HepG2 (cell line): ENCODE data around the gene NCDN. TPM values are rescaled to one million over a fixed set of nuclear protein-coding genes. Genes with fewer than 3 reads are reported as not detected.

ENCODE experiments used
- ATAC-seq: fragments of 200-7000 bp; cut with Tn5 transposase; 3 replicates; pipeline ENCODE4 v1.9.1; 2020; ENCODE audit warnings: mild to moderate bottlenecking, moderate library complexity
- BruUV-seq: library from RNA; stranded (reverse); fragments of 400-500 nt; replicated peaks from 2 replicates; lab custom pipeline; 2021; lab: Mats Ljungman, UMichigan
- CTCF ChIA-PET: fragments of 300-600 bp; formaldehyde crosslinking; extraction: SDS; loops from one replicate; lab custom pipeline; 2021; ENCODE audit warnings: low total read pairs, inconsistent platforms, low intra/inter-chr PET ratio; lab: Yijun Ruan, JAX
- POLR2A ChIA-PET: fragments of 350-600 bp; sonication (Branson Sonifier 250); formaldehyde crosslinking; loops from one replicate; lab custom pipeline; 2020; ENCODE audit warnings: antibody characterized with exemption, inconsistent platforms; lab: Yijun Ruan, JAX
- DNase-seq: peaks from one replicate; pipeline ENCODE4 v3.0.0-alpha.2; 2015; ENCODE audit warnings: low spot score
- FAIRE-seq: peaks from 3 replicates; lab custom pipeline; 2011; peaks lifted over from hg19 to GRCh38; lab: Jason Lieb, UNC
- H2AFZ ChIP-seq: one replicate; pipeline ENCODE4 v1.6.1; 2011; ENCODE audit warnings: low read length, inconsistent platforms
- H3K27ac ChIP-seq: fragments of 300-600 bp; 3 replicates; pipeline ENCODE4 v1.8.0; 2011; ENCODE audit warnings: mixed run types, mild to moderate bottlenecking, mixed read lengths, low read length, inconsistent platforms; ENCODE audit not compliant: insufficient read depth; ENCODE audit errors: extremely low read length
- H3K27me3 ChIP-seq, 2 experiments: fragments of 200-600 bp in 1 of 2; 2 replicates in 1 of 2; 3 replicates in 1 of 2; pipeline versions ENCODE4 v1.6.0 to v1.8.0; 2011; ENCODE audit warnings: low read length in 2 of 2, mild to moderate bottlenecking in 2 of 2, moderate library complexity in 2 of 2, inconsistent platforms in 1 of 2; ENCODE audit not compliant: insufficient read depth in 2 of 2, control insufficient read depth in 1 of 2
- H3K36me3 ChIP-seq, 2 experiments: fragments of 200-600 bp in 1 of 2; replicated peaks in 1 of 2; 2 replicates in 1 of 2; 3 replicates in 1 of 2; pipeline versions ENCODE4 v1.5.1 to v1.8.0; 2011; ENCODE audit warnings: low read length in 2 of 2, inconsistent platforms in 1 of 2; ENCODE audit not compliant: insufficient read depth in 2 of 2, control insufficient read depth in 1 of 2
- H3K4me1 ChIP-seq: 2 replicates; pipeline ENCODE4 v1.5.1; 2012; ENCODE audit warnings: low read length, inconsistent platforms; ENCODE audit not compliant: insufficient read depth
- H3K4me2 ChIP-seq: 2 replicates; pipeline ENCODE4 v1.6.0; 2011; ENCODE audit warnings: low read depth, low read length, inconsistent platforms
- H3K4me3 ChIP-seq, 3 experiments: fragments of 200-600 bp in 1 of 3; sonication (generic), shearing (Covaris generic) in 1 of 3; replicated peaks in 1 of 3; 2 replicates each; pipeline ENCODE4 v1.5.1; 2011 to 2016; ENCODE audit warnings: low read length in 3 of 3, inconsistent platforms in 2 of 3, low read depth in 2 of 3, mild to moderate bottlenecking in 2 of 3, control low read depth in 1 of 3, mixed read lengths in 1 of 3; ENCODE audit not compliant: insufficient read depth in 1 of 3
- H3K79me2 ChIP-seq: one replicate; pipeline ENCODE4 v1.6.1; 2011; ENCODE audit warnings: low read length, inconsistent platforms; ENCODE audit not compliant: insufficient read depth
- H3K9ac ChIP-seq: 2 replicates; pipeline ENCODE4 v1.6.0; 2011; ENCODE audit warnings: mild to moderate bottlenecking, low read depth, low read length, inconsistent platforms; ENCODE audit not compliant: insufficient read depth
- H3K9me3 ChIP-seq: 2 replicates; pipeline ENCODE4 v1.5.1; 2012; ENCODE audit warnings: mild to moderate bottlenecking, low read length
- H4K20me1 ChIP-seq: 2 replicates; pipeline ENCODE4 v1.6.0; 2011; ENCODE audit warnings: inconsistent platforms, mild to moderate bottlenecking, low read length, moderate library complexity; ENCODE audit not compliant: insufficient read depth
- FOSL2 ChIP-seq: sonication (generic); formaldehyde crosslinking; IDR thresholded peaks from 2 replicates; pipeline ENCODE4 v1.4.0; 2020; ENCODE audit warnings: missing genetic modification reagents
- HNRNPH1 ChIP-seq: fragments of 200-400 bp; formaldehyde crosslinking; optimal IDR thresholded peaks from 2 replicates; pipeline ENCODE3; 2017; ENCODE audit warnings: mild to moderate bottlenecking, low read depth, low read length
- HOXA3 ChIP-seq: sonication (generic); formaldehyde crosslinking; IDR thresholded peaks from 2 replicates; pipeline ENCODE4 v1.5.0; 2020; ENCODE audit warnings: missing genetic modification reagents
- KAT8 ChIP-seq: IDR thresholded peaks from 2 replicates; pipeline ENCODE4 v1.6.1; 2016; ENCODE audit warnings: missing genetic modification reagents, missing compliant biosample characterization
- NBN ChIP-seq: fragments of 450-650 bp; conservative IDR thresholded peaks from 2 replicates; pipeline ENCODE4 v1.6.1; 2017
- RAD21 ChIP-seq: fragments of 450-650 bp; formaldehyde crosslinking; IDR thresholded peaks from 2 replicates; pipeline ENCODE4 v1.5.0; 2020; ENCODE audit warnings: mild to moderate bottlenecking
- SMC3 ChIP-seq: IDR thresholded peaks from 2 replicates; pipeline ENCODE4 v1.6.1; 2011; ENCODE audit warnings: low read length, improper control_type of control experiment
- SP2 ChIP-seq: sonication (generic); formaldehyde crosslinking; IDR thresholded peaks from 2 replicates; pipeline ENCODE4 v1.5.1; 2020; ENCODE audit warnings: mild to moderate bottlenecking, missing genetic modification reagents
- TOE1 ChIP-seq: sonication (generic); formaldehyde crosslinking; IDR thresholded peaks from 2 replicates; pipeline ENCODE4 v1.4.0; 2020; ENCODE audit warnings: mild to moderate bottlenecking, missing genetic modification reagents
- U2AF1 ChIP-seq: fragments of 200-400 bp; formaldehyde crosslinking; optimal IDR thresholded peaks from 2 replicates; pipeline ENCODE3; 2017; ENCODE audit warnings: mild to moderate bottlenecking, low read depth, low read length
- XRCC5 ChIP-seq: fragments of 200-400 bp; formaldehyde crosslinking; optimal IDR thresholded peaks from 2 replicates; pipeline ENCODE3; 2017; ENCODE audit warnings: mild to moderate bottlenecking, low read length
- ZNF367 ChIP-seq: sonication (generic); formaldehyde crosslinking; IDR thresholded peaks from 2 replicates; pipeline ENCODE4 v1.4.0; 2020; ENCODE audit warnings: missing genetic modification reagents, borderline replicate concordance
- ZNF780A ChIP-seq: sonication (generic); formaldehyde crosslinking; IDR thresholded peaks from 2 replicates; pipeline ENCODE4 v1.8.0; 2022; ENCODE audit warnings: mild to moderate bottlenecking, missing genetic modification reagents, moderate library complexity
- ZNF790 ChIP-seq: sonication (generic); formaldehyde crosslinking; IDR thresholded peaks from 2 replicates; pipeline ENCODE4 v1.8.0; 2022; ENCODE audit warnings: missing genetic modification reagents, mild to moderate bottlenecking, borderline replicate concordance
- WGBS: methylation state at CpG from one replicate; pipeline ENCODE4 v1.1.6; 2017; ENCODE audit warnings: low lambda C conversion rate; 5-methylcytosine and 5-hydroxymethylcytosine counted together
- in situ Hi-C: cut with HindIII; loops from 2 replicates; pipeline ENCODE4 v1.10.0; 2017; ENCODE audit warnings: low pct_unique_long_range_greater_than_20kb; ENCODE audit not compliant: extremely low pct_ligation_motif_present
- intact Hi-C: fragments of 100-400 bp; cut with micrococcal nuclease; formaldehyde crosslinking; loops from one replicate; pipeline ENCODE4 v1.10.0; 2022; ENCODE audit not compliant: unreplicated experiment
- polyA plus RNA-seq, 8 experiments: library from polyadenylated mRNA; depleted of rRNA in 3 of 8; stranded (reverse) in 7 of 8; unstranded in 1 of 8; fragments of >200 nt; fragmentation: Illumina TruSeq in 4 of 8; extraction: Trizol in 4 of 8; gene quantifications; 2 replicates each; pipeline versions ENCODE4 v1.2.1 to v1.2.3, GENCODE V29; 2011 to 2016; ENCODE audit warnings: low read depth in 4 of 8, missing spikeins in 1 of 8, mixed read lengths in 1 of 8; ENCODE audit not compliant: insufficient read depth in 1 of 8
- total RNA-seq, 5 experiments: library from RNA; depleted of rRNA; stranded (reverse); fragments of >200 nt; fragmentation: Illumina TruSeq; extraction: Trizol; gene quantifications; 2 replicates each; pipeline ENCODE4 v1.2.3, GENCODE V29; 2016; ENCODE audit warnings: low read depth in 1 of 5
- TF ChIP-seq, protein P1 (sequence below): sonication (generic); formaldehyde crosslinking; IDR thresholded peaks from 2 replicates; pipeline ENCODE4 v1.9.0; 2021; ENCODE audit warnings: missing genetic modification reagents, borderline replicate concordance
- TF ChIP-seq, protein P2 (sequence below): IDR thresholded peaks from 2 replicates; pipeline ENCODE4 v1.6.1; 2016; ENCODE audit warnings: missing genetic modification reagents, missing compliant biosample characterization

NCDN gene
- total and polyA plus RNA-seq, 2 of the 13 experiments (the other 11 are each of a cell fraction or from before 2014, with no cell fraction given) = 6.6 to 9.3 TPM

DNA sequence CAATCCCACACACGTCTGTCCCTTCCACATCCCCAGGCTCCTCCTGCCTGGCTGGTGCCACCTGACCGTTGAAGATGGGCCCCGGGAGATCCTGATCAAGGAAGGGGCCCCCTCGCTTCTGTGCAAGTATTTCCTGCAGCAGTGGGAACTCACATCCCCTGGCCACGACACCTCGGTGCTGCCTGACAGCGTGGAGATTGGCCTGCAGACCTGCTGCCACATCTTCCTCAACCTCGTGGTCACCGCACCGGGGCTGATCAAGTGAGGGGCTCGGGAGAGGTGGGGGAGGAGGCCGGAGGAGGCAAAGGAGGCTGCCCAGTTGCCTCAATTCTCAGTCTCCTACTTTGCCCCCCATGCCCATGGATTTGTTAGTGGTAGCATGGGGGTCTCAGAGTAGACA lies 5.6 kb downstream of the NCDN start:
- in situ Hi-C loops (loop anchor here (5.0 kb wide), 2 partner anchors 111 to 209 kb away; no protein-coding TSS in a partner anchor), intact Hi-C loops (no loop called here)
- Histone ChIP-seq H2AFZ (no peak overlapping the region), H3K36me3 (peaks cover 7 to 18% of the 10 kb centered on the region in 2 experiments; a peak in 3 of 5 replicates), H3K79me2 (no peaks in the 10 kb centered on the region), H3K4me3 (no peak overlapping the region), H3K9ac (no peak overlapping the region), H3K27me3 (no peaks in the 10 kb centered on the region), H4K20me1 (no peaks in the 10 kb centered on the region), H3K4me2 (no peak overlapping the region), H3K4me1 (peaks cover 8% of the 10 kb centered on the region), H3K9me3 (no peaks in the 10 kb centered on the region), H3K27ac (no peak overlapping the region)
- FAIRE-seq (no peak), DNase-seq (no peak), ATAC-seq (no peak)
- TF ChIP-seq HNRNPH1 (no peak), SP2 (no peak), ZNF780A (CRISPR knock-in tag) (no peak)
- TF ChIP-seq, protein P1, sequence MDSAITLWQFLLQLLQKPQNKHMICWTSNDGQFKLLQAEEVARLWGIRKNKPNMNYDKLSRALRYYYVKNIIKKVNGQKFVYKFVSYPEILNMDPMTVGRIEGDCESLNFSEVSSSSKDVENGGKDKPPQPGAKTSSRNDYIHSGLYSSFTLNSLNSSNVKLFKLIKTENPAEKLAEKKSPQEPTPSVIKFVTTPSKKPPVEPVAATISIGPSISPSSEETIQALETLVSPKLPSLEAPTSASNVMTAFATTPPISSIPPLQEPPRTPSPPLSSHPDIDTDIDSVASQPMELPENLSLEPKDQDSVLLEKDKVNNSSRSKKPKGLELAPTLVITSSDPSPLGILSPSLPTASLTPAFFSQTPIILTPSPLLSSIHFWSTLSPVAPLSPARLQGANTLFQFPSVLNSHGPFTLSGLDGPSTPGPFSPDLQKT (CRISPR knock-in tag) = no peak
- POLR2A ChIA-PET = no interaction called here
- 97% methylated on average over 12 of the region's 12 CpGs for WGBS
- no TSS peak for BruUV-seq
- CTCF ChIA-PET = interaction anchor here (3.4 kb wide), 1 partner anchor 112 kb away, joined by 13 read pairs; no protein-coding TSS in a partner anchor

- no peaks in the 10 kb centered on the region for H4K20me1 ChIP-seq
- peak; percentile 70 for ATAC-seq
- no peaks in the 10 kb centered on the region for H3K4me1 ChIP-seq
- peak; percentile 63 for FAIRE-seq
- DNase-seq = peak; percentile 73
- no TSS peak for BruUV-seq
- ChIA-PET POLR2A (interaction anchor here (0.9 to 1.4 kb wide), 2 partner anchors 8 to 9 kb away, joined by 5 to 7 read pairs; partner anchors contain the start of gene TFAP2E), CTCF (interaction anchor here (0.9 to 3.4 kb wide), 2 partner anchors 113 to 211 kb away, joined by 3 to 13 read pairs; no protein-coding TSS in a partner anchor)
- 84% methylated on average over 9 of the region's 9 CpGs for whole genome bisulfite sequencing
- in situ Hi-C loops = loop anchor here (5.0 kb wide), 2 partner anchors 112 to 208 kb away; no protein-coding TSS in a partner anchor
- no peak overlapping the region for H3K4me2 ChIP-seq
- no peak overlapping the region for H2AFZ ChIP-seq
- no peaks in the 10 kb centered on the region for H3K27me3 ChIP-seq
- intact Hi-C loops = loop anchor here (1.0 kb wide), 1 partner anchor 113 kb away; no protein-coding TSS in a partner anchor
- H3K9me3 ChIP-seq = no peaks in the 10 kb centered on the region
- H3K79me2 ChIP-seq = no peaks in the 10 kb centered on the region
- no peak overlapping the region for H3K4me3 ChIP-seq
- H3K36me3 ChIP-seq = peaks cover 7 to 18% of the 10 kb centered on the region in 2 experiments; a peak in 3 of 5 replicates
- H3K9ac ChIP-seq = no peak overlapping the region
- no peak overlapping the region for H3K27ac ChIP-seq
- TF ChIP-seq HOXA3 (no peak), ZNF367 (CRISPR knock-in tag) (no peak), RAD21 (CRISPR knock-in tag) (peak; percentile 34; the same call in 1 of the 2 replicates), U2AF1 (no peak), NBN (no peak), XRCC5 (peak; percentile 53), FOSL2 (CRISPR knock-in tag) (0 out of 2 replicates have a peak, but pooled peaks have one; percentile 9), SMC3 (peak; percentile 58; the same call in 1 of the 2 replicates), KAT8 (no peak), ZNF790 (CRISPR knock-in tag) (no peak), TOE1 (no peak)
- TF ChIP-seq, protein P2, sequence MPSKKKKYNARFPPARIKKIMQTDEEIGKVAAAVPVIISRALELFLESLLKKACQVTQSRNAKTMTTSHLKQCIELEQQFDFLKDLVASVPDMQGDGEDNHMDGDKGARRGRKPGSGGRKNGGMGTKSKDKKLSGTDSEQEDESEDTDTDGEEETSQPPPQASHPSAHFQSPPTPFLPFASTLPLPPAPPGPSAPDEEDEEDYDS = no peak
These were observed 6.7 kb downstream of the NCDN start for GRCh38 chr1:35564037-35564883.
